ENCODE data around the gene NRCAM.

Gene NRCAM

GRCh38 chr7:108326938-108327337 is 129.3 kb downstream of the NRCAM start:
- DNase-seq, result no peak
- Histone ChIP-seq H3K27me3 (replicated peaks; ENCODE audit: insufficient read depth, low read length) (no peaks in the 10 kb centered on the region), H3K9ac (ENCODE audit: low read length) (no peak overlapping the region), H4K20me1 (ENCODE audit: insufficient read depth, low read length) (no peaks in the 10 kb centered on the region), H3K4me3 (ENCODE audit: low read length) (no peak overlapping the region), H3K27ac (ENCODE audit: low read length) (no peak overlapping the region; the same call in 1 of the 2 replicates), H2AFZ (ENCODE audit: low read length) (no peak overlapping the region), H3K9me3 (replicated peaks; ENCODE audit: insufficient read depth, low read length) (no peaks in the 10 kb centered on the region), H3F3A (ENCODE audit: insufficient read depth, low read length) (no peaks in the 10 kb centered on the region), H3K9me2 (replicated peaks; ENCODE audit: insufficient read depth, low read length) (no peaks in the 10 kb centered on the region), H3K4me1 (ENCODE audit: low read length) (peaks cover 23% of the 10 kb centered on the region), H3K79me2 (ENCODE audit: low read length) (no peaks in the 10 kb centered on the region), H3K4me2 (ENCODE audit: low read depth, low read length) (peak overlapping the region; percentile 13; the same call in 1 of the 2 replicates), H3K36me3 (replicated peaks; ENCODE audit: insufficient read depth, low read length) (no peaks in the 10 kb centered on the region)
- TF ChIP-seq EZH2 (optimal IDR thresholded peaks at IDR 0.05; ENCODE audit: low read depth, low read length), result no peak
- TF ChIP-seq EZH2phosphoT487 (IDR thresholded peaks at IDR 0.05; ENCODE audit: low read length), result no peak
- TF ChIP-seq CTCF (IDR thresholded peaks at IDR 0.05; ENCODE audit: low read length), result no peak

GRCh38 chr7:108324053-108325038 is 131.9 kb downstream of the NRCAM start:
- DNase-seq, result peak; percentile 42
- no peaks in the 10 kb centered on the region for H3K79me2 ChIP-seq (ENCODE audit: low read length)
- no peaks in the 10 kb centered on the region for H3K36me3 ChIP-seq (replicated peaks; ENCODE audit: insufficient read depth, low read length)
- no peaks in the 10 kb centered on the region for H3K27me3 ChIP-seq (replicated peaks; ENCODE audit: insufficient read depth, low read length)
- H3K4me2 ChIP-seq (ENCODE audit: low read depth, low read length), result no peak overlapping the region
- no peak overlapping the region for H2AFZ ChIP-seq (ENCODE audit: low read length)
- no peaks in the 10 kb centered on the region for H3K9me2 ChIP-seq (replicated peaks; ENCODE audit: insufficient read depth, low read length)
- H3K9me3 ChIP-seq (replicated peaks; ENCODE audit: insufficient read depth, low read length), result no peaks in the 10 kb centered on the region
- no peak overlapping the region for H3K4me3 ChIP-seq (ENCODE audit: low read length)
- H3K4me1 ChIP-seq (ENCODE audit: low read length), result peaks cover 23% of the 10 kb centered on the region
- no peaks in the 10 kb centered on the region for H3F3A ChIP-seq (ENCODE audit: insufficient read depth, low read length)
- H3K9ac ChIP-seq (ENCODE audit: low read length), result no peak overlapping the region
- TF ChIP-seq EZH2 (optimal IDR thresholded peaks at IDR 0.05; ENCODE audit: low read depth, low read length) (no peak), CTCF (IDR thresholded peaks at IDR 0.05; ENCODE audit: low read length) (no peak), EZH2phosphoT487 (IDR thresholded peaks at IDR 0.05; ENCODE audit: low read length) (no peak)
- H3K27ac ChIP-seq (ENCODE audit: low read length), result no peak overlapping the region
- H4K20me1 ChIP-seq (ENCODE audit: insufficient read depth, low read length), result no peaks in the 10 kb centered on the region

DNA sequence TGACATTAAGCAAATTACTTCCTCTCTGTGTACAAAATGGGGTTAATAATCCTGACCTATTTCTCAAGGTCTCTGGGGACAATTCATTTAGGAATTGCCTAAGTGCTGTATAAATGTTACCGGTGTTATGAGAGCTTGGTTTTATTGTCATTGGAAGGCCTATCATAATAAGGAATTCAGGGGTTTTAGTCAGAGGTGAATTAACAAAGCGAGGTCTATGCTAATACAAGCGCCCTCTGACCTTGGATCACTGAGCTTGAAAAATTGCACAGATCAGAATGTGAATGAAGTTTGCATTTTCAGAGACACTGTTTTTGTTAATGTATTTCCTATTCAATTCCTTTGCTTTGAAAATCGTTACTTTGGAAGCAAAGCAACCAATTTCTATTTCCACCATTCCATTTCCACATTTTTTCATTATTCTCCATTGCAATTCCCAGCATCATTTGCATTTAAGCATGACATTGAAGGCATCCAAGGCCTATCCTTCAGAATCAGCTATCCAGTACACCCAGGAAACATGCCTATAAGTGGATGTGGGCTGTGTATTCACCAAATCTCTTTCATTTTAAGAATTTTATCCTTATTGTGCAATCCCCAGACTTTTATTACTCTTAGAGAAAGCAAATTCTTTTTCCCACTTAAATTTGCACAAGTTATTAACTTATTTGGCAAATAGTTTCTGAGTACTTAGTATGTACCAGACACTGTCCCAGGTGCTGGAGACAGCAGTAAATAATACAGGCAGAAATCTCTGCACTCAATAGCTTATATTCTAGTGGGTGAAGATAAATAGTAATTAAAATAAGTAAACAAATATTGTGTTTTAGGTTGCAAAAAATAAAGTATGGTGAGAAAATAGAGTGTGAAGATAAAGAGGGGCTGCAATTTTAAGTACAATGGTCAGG is 133.1 kb downstream of the NRCAM start:
- TF ChIP-seq EZH2 (optimal IDR thresholded peaks at IDR 0.05; ENCODE audit: low read depth, low read length), result no peak
- no peak for TF ChIP-seq EZH2phosphoT487 (IDR thresholded peaks at IDR 0.05; ENCODE audit: low read length)
- no peak for TF ChIP-seq CTCF (IDR thresholded peaks at IDR 0.05; ENCODE audit: low read length)
- Histone ChIP-seq H3K36me3 (replicated peaks; ENCODE audit: insufficient read depth, low read length) (no peaks in the 10 kb centered on the region), H3F3A (ENCODE audit: insufficient read depth, low read length) (no peaks in the 10 kb centered on the region), H3K4me2 (ENCODE audit: low read depth, low read length) (no peak overlapping the region), H3K27ac (ENCODE audit: low read length) (no peak overlapping the region), H3K27me3 (replicated peaks; ENCODE audit: insufficient read depth, low read length) (no peaks in the 10 kb centered on the region), H3K9me2 (replicated peaks; ENCODE audit: insufficient read depth, low read length) (no peaks in the 10 kb centered on the region), H3K9me3 (replicated peaks; ENCODE audit: insufficient read depth, low read length) (no peaks in the 10 kb centered on the region), H4K20me1 (ENCODE audit: insufficient read depth, low read length) (no peaks in the 10 kb centered on the region), H3K79me2 (ENCODE audit: low read length) (no peaks in the 10 kb centered on the region), H3K4me1 (ENCODE audit: low read length) (peaks cover 20% of the 10 kb centered on the region), H2AFZ (ENCODE audit: low read length) (no peak overlapping the region), H3K4me3 (ENCODE audit: low read length) (no peak overlapping the region), H3K9ac (ENCODE audit: low read length) (no peak overlapping the region)
- DNase-seq, result no peak

Measured in MM.1S (cell line).